GM12878 (cell line): ENCODE measurements around the gene A4GNT.

Source experiments
- FOXK2 ChIP-seq: fragments of 450-650 bp; IDR thresholded peaks from 2 replicates; pipeline ENCODE4 v1.6.1; 2017; ENCODE audit warnings: mild to moderate bottlenecking, moderate library complexity
- POLR2A ChIP-seq: IDR thresholded peaks from 2 replicates; pipeline ENCODE4 v1.6.1; 2011; ENCODE audit warnings: low read depth, mild to moderate bottlenecking, low read length
- TF ChIP-seq, protein P1 (sequence below), 3 experiments: IDR thresholded peaks in 2 of 3; conservative IDR thresholded peaks in 1 of 3; 2 replicates each; pipeline ENCODE4 v1.5.1; 2011; ENCODE audit warnings: low read depth in 3 of 3, low read length in 3 of 3, mild to moderate bottlenecking in 3 of 3, control low read depth in 2 of 3, moderate library complexity in 2 of 3, inconsistent platforms in 1 of 3, mixed read lengths in 1 of 3; ENCODE audit not compliant: control insufficient read depth in 2 of 3, insufficient read depth in 1 of 3; ENCODE audit errors: extremely low read depth in 1 of 3

- TF ChIP-seq POLR2A = no peak
- TF ChIP-seq, protein P1, sequence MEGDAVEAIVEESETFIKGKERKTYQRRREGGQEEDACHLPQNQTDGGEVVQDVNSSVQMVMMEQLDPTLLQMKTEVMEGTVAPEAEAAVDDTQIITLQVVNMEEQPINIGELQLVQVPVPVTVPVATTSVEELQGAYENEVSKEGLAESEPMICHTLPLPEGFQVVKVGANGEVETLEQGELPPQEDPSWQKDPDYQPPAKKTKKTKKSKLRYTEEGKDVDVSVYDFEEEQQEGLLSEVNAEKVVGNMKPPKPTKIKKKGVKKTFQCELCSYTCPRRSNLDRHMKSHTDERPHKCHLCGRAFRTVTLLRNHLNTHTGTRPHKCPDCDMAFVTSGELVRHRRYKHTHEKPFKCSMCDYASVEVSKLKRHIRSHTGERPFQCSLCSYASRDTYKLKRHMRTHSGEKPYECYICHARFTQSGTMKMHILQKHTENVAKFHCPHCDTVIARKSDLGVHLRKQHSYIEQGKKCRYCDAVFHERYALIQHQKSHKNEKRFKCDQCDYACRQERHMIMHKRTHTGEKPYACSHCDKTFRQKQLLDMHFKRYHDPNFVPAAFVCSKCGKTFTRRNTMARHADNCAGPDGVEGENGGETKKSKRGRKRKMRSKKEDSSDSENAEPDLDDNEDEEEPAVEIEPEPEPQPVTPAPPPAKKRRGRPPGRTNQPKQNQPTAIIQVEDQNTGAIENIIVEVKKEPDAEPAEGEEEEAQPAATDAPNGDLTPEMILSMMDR (IDR thresholded peaks at IDR 0.05 in 2 of 3, conservative IDR thresholded peaks at IDR 0.05 in 1 of 3; ENCODE audit: control insufficient read depth in 2 of 3, extremely low read depth in 1 of 3, insufficient read depth in 1 of 3, low read depth in 3 of 3, low read length in 3 of 3) = no peak
- no peak for TF ChIP-seq FOXK2
Measured at GRCh38 chr3:138092023-138092422, 40.2 kb downstream of the A4GNT start.
